Epithelial cell of proximal tubule (primary cell): ENCODE measurements around the gene P3H2. TPM values are rescaled to one million over a fixed set of nuclear protein-coding genes. Genes with fewer than 3 reads are reported as not detected.

Experiments
- DNase-seq: peaks from one replicate; pipeline ENCODE4 v3.0.0-alpha.2; 2011; ENCODE audit warnings: low read depth
- H3K4me3 ChIP-seq: 2 replicates; pipeline ENCODE4 v1.5.1; 2011; ENCODE audit warnings: low read depth, mild to moderate bottlenecking, low read length
- CTCF ChIP-seq: conservative IDR thresholded peaks from 2 replicates; pipeline ENCODE4 v1.5.1; 2012; ENCODE audit warnings: low read depth, mild to moderate bottlenecking, low read length
- total RNA-seq: library from RNA; depleted of rRNA; stranded (reverse); fragments of >200 nt; gene quantifications from 2 replicates; pipeline ENCODE4 v1.2.3, GENCODE V29; 2015

The P3H2 gene
- total RNA-seq, 1 donor from 2014 or later = 107 TPM

GRCh38 chr3:190042558-190042957, 78.1 kb downstream of the P3H2 start:
- no peak for TF ChIP-seq CTCF
- no peak overlapping the region for H3K4me3 ChIP-seq
- no peak for DNase-seq

GRCh38 chr3:190041333-190042041, 79.2 kb downstream of the P3H2 start:
- DNase-seq = no peak
- no peak overlapping the region for H3K4me3 ChIP-seq
- TF ChIP-seq CTCF = no peak

DNA sequence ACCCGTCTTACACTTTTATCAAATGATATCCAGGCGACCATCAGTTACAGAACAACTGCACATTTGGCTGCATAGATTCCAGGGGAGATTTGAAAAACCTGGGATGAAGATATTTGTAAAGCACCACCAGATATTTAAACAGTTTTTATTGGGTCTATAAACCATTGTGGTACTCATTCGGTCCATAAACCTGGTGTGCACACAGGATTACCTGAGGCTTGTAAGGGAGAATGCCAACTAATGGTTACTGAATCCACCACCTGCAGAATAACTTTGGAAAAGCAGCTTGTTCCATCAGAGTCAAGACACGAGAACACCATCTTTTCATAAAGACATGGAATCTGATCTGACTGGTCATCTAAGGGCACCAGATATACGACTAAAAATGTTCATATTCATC, 80.6 kb downstream of the P3H2 start:
- TF ChIP-seq CTCF = no peak
- no peak overlapping the region for H3K4me3 ChIP-seq
- no peak for DNase-seq

GRCh38 chr3:190038050-190038933, 82.4 kb downstream of the P3H2 start:
- no peak overlapping the region for H3K4me3 ChIP-seq
- TF ChIP-seq CTCF = no peak
- peak; percentile 52 for DNase-seq

GRCh38 chr3:190036631-190037030, 84.1 kb downstream of the P3H2 start:
- TF ChIP-seq CTCF = no peak
- no peak for DNase-seq
- no peak overlapping the region for H3K4me3 ChIP-seq

GRCh38 chr3:190034446-190034845, 86.3 kb downstream of the P3H2 start:
- no peak for DNase-seq
- TF ChIP-seq CTCF = no peak

More at GRCh38 chr3:190034446-190034845, 86.3 kb downstream of the P3H2 start:
- H3K4me3 ChIP-seq = no peak overlapping the region
